NOMO-1 treated with DMSO at 0.1 percent for 48 hours (cell line): ENCODE measurements around the gene ZNF280B.
A peak's percentile ranks its signal among the peaks of the same experiment; 100 is the strongest.
"Not testable (repeated sequence)": the region's sequence is repeated elsewhere in the genome, so short reads cannot be mapped to it uniquely, and the experiment has no call there.

Source experiments
- DNase-seq: peaks from one replicate; lab custom pipeline; 2025; ENCODE audit not compliant: unreplicated experiment; lab: John Stamatoyannopoulos, UW

The ZNF280B gene

DNA sequence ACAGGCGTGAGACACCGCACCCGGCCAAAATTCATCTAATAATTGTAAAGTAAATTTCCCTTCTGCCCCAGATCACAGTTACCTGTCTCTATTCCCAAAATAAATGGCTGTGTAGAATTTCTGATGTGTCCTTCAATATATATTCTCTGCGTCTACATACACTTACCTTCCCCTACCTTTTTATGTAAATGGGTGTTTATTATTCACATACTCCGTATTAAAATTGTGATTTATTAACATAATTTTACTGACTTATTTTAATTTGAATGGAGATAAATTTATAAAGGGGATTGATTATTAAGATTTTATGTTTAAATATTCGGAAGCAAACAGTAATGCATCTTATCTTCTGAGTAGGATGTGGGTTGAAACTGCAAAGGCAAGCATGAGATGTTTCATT lies 28.0 kb upstream of the ZNF280B start:
- DNase-seq = no peak

DNA sequence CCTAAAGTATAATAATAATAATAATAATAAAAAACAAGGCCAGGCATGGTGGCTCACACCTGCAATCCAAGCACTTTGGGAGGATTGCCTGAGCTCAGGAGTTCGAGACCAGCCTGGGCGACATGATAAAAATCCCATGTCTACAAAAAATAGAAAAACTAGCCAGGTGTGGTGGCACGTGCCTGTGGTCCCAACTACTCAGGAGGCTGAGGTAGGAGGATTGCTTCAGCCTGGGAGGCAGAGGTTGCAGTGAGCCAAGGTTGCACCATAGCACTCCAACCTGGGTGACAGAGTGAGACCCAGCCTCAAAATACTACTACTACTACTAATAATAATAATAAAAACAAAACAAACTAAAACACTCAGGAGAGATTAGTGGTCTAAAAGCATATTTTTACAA lies 27.1 kb upstream of the ZNF280B start:
- DNase-seq = no peak

DNA sequence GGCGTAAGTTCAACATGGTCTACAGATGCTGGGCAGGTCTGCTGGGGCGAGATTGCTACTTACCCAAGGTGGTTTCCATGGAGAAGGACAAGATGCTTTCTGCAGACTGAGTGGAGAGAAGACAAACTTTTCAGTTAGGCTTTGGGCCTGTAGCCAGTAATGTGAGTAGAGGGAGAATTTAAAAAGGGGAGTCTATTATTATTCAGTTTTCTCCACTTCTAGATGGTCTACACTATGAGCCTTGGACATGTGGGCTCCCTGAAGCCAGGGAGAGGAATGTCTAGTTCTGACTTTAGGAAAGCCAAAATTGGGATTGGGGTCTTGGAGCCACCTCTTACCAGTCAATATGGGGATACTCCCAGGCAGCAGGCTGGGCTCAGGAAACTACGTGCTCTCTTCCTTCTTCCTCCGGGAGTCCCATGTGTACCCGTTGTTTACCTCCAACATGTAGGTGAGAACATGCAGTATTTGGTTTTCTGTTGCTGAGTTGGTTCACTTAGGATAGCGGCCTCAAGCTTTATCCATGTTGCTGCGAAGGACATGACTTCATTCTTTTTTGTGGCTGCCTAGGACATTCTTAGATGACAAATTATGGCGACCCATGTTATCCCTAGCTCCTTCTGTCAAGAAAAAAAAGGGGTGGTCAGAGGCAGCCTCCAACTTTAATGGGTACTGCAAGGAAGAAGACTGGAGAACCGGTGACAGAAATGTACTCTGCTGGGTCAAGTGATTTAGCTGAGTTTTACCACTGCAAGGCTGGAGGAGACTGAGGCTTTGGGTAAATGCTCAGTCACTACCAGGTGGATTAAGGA lies 26.3 kb upstream of the ZNF280B start:
- no peak for DNase-seq

DNA sequence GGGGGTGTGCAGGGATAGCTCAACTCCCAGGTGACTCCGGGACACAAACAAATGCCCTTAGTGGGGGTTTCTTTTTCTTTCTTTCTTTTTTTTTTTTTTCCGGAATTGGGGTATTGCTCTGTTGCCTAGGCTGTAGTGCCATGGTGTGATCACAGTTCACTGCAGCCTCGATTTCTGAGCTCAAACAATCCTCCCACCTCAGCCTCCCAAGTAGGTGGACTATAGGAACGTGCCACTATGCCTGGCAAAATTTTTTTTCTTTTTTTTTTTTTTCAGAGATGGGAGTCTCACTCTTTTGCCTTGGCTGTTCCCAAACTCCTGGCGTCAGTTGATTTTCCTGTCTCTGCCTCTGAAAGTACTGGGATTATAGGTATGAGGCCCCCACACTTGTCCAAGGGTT lies 25.3 kb upstream of the ZNF280B start:
- no peak for DNase-seq

DNA sequence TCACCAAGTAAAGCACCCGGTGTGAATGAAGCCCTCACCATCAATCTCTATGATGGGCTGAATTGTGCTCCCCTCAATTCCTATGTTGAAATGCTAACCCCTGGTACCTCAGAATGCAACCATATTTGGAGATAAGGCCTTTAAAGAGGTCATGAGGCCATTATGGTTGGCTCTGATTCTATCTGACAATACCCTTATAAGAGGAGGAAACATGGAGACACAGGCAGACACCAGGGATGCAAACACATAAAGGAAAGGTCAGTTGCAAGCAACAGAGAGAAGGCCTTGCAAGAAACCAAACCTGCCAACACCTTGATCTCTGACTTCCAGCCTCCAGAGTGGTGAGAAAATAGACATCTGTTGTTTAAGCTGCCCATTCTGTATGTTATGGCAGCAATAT lies 24.9 kb upstream of the ZNF280B start:
- no peak for DNase-seq

DNA sequence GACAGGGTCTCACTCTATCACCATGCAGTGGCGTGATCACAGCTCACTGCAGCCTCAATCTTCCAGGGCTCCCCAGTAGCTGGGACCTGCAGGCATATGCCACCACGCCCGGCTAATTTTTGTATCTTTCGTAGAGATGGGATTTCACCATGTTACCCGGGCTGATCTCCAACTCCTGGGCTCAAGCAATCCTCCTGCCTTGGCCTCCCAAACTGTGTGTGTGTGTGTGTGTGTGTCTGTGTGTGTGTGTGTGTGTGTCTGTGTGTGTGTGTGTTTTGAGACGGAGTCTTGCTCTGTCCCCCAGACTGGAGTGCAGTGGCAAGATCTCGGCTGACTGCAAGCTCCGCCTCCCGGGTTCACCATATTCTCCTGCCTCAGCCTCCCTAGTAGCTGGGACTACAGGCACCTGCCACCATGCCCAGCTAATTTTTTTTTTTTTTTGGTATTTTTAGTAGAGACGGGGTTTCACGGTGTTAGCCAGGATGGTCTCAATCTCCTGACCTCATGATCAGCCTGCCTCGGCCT lies 24.1 kb upstream of the ZNF280B start:
- DNase-seq = not testable (repeated sequence)

DNA sequence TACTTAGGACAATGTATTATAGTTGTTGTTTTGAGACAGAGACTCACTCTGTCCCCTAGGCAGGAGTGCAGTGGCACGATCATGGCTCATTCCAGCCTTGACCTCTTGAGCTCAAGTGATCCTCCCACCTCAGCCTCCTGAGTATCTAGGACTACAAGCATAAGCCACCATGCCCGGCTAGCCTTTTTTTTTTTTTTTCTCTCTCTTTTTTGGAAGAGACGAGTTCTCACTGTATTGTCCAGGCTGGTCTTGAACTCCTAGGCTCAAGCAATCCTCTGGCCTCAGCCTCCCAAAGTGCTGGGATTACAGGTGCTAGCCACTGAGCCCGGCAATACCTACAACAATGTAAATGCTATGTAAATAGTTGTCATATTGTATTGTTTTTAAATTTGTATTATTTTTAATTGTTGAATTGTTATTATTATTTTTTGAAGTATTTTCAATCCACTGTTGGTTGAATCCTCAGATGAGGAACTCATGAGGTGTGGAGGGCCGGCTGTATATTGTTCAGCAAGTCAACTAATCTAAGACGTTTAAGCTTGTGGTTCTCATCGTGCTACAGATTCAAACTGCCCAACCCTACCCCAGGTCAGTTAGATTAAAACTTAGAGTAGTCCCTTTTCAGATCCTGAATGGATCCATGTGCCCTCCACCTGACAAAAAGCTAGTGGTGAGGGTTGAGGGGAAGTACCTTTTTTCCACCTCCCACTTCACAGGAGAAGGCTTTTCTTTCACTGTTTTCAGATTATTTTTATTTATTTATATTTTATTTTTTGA lies 23.4 kb upstream of the ZNF280B start:
- no peak for DNase-seq

DNA sequence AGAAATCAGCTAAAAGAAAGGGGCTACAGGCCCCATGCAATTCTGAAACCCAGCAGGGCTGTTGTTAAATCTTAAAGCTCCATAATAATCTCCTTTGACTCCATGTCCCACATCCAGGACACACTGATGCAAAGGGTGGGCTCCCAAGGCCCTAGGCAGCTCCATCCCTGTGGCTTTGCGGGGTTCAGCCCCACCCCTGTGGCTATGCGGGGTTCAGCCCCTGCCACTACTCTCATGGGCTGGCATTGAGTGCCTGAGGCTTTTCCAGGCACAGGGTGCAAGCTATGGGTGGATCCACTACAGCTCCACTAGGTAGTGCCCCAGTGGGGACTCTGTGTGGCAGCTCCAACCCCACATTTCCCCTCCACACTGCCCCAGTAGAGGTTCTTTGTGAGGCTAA lies 20.2 kb upstream of the ZNF280B start:
- DNase-seq = no peak

DNA sequence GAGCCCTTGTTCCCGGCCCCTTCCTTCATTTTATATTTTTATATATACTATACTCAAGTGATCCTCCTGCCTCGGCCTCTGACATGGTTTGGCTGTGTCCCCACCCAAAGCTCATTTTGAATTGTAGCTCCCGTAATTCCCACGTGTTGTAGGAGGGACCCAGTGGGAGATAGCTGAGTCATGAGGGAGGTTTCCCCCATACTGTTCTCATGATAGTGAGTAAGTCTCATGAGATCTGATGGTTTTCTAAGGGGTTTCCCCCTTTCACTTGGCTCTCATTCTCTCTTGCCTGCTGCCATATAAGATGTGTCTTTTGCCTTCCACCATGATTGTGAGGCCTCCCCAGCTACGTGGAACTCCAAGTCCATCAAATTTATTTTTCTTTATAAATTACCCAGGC lies 18.8 kb upstream of the ZNF280B start:
- no peak for DNase-seq

DNA sequence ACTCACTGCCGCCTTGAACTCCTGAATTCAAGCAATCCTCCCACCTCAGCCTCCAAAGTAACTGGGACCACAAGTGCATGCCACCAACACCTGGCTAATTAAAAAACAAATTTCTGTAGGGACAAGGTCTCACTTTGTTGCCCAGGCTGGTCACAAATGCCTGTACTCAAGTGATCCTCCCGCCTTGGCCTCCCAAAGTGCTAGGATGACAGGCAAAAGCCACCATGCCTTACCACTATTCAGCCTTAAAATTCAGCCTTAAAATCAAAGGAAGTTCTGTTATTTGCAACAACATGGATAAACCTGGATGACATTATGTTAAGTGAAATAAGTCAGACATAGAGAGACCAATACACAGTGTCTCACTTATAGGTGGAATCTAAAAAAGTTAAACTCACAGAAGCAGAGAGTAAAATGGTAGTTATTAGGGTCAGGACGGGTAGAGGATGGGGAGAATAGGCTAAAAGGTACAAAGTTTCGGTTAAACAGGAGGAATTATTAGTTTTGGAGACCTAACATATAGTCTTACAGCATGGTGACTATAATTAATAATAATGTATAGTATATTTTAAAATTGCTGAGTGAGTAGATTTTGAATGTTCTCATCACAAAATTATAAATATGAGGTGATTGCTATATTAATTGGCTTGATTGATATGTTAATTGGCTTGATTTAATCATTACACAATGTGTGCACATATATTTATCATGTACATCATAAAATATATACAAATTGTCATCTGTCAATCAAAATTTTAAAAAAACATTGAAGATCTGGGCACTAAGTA lies 17.8 kb upstream of the ZNF280B start:
- no peak for DNase-seq

DNA sequence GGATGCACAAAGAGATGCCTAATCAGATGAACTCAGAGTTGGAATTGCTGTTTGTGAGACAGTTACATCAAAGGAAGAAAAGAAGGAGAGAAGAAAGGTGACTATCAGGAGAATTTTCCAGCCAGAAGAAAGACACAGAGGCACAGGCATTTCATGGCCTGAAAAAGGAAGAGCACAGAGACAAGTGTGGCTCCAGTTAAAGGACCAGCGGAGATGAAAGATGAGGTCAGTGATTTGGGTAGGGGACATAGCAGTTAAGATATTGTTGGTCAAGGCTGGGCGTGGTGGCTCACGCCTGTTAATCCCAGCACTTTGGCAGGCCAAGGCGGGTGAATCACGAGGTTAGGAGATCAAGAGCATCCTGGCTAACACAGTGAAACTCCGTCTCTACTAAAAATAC lies 15.0 kb upstream of the ZNF280B start:
- no peak for DNase-seq

DNA sequence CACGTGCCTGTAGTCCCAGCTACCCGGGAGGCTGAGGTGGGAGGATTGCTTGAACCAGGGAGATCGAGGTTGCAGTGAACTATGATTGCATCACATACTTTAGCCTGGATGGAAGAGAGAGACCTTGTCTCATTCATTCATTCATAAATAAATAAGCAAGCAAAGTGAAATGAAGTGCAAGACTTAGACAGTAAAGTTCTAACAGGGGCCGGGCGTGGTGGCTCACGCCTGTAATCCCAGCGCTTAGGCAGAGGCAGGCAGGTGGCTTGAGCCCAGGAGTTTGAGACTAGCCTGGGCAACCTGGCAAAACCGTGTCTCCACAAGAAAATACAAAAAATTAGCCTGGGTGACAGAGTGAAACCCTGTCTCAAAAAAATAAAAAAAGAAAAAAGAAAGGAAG lies 13.1 kb upstream of the ZNF280B start:
- DNase-seq = no peak

DNA sequence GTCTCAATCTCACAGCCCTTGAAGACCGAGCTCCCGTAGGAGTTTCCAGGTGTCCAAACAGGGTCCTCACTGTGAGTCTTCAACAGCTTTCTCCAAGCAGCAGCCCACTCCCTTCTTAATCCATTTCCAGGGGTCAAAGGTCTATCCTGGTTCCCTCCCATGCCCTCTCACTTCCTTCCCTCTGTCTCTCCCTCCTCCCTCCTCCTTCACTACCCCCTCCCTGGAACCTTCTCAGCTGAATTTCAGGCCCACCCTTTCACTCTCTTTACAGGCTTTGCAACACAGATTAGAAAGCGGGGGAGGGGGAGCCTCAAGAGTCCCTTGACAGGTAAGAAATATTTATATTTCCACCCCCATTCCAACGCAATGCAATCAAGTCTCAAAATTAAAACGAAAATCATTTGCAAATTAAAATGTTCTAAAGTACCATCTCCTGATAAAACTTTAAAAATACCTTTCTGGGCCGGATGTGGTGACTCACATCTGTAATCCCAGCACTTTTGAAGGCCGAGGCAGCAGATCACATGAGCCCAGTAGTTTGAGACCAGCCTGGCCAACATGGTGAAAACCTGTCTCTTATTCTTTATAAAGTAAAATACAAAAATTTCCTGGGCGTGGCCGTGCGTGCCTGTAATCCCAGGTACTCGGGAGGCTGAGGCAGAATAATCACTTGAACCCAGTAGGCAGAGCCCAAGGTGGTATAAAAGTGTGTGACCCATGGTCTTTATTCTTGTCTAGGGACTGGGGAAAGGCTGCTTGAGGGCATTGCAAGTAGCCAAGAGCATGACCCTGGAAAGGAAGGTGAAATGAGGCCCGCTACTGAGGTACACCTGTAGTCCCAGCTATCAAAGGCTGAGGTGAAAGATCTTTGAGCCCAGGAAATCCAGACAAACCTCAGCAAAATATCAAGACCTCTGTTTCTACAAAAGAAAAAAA lies 12.4 kb upstream of the ZNF280B start:
- peak; percentile 0 for DNase-seq

DNA sequence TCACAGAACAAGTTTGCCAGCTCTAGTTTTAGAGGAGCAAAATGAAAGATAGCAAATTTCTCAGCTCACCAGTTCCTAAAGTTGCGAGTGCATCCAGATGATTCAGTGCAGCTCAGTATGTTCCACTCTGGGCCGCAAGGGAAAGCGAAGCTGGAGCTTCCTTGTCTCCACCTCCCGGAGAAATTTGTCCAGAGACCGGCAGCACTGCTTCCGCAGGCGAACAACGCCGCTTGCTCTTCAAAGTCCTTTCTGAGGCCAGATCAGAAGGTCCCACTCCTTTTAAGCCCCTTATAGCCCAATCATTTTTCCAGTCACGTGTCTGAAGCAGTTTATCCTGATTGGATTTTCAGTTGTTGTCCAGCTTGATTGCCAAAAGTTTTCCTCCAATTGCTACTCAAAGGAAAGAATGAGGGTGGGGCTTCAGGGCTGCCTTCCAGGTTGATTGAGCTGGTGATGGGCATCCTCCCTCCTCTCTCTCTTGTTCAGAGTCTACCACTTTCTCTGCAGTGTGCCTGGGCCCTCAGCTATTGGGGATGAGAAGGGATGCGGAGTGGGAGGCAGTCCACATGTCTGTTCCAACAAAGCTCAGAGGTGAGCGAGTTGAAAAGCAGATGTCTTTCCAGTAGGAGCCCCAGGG lies 11.6 kb upstream of the ZNF280B start, which contains the start of gene ZNF280A:
Gene ZNF280A, minus strand, starts transcription at position 251 of the 637 bp plus-strand sequence. CDS start 4,640 bp downstream, outside the sequence.
- DNase-seq = no peak

DNA sequence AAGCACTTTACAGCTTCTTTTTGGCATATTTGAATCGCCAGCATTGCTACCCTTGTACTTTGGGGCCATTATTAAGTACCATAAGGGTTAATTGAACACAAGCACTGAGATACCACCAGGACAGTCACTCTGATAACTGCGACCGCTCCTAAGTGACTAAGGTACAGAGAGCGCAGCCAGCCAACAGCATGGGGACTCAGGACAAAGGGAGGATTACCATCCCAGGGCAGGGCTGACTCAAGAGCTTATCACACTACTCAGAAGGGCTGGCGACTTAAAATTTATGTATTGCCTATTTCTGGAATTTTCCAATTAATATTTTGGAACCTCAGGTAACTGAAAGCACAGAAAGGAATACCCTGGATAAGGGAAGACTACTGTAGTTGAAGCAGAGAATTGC lies 11.0 kb upstream of the ZNF280B start:
- DNase-seq = no peak

DNA sequence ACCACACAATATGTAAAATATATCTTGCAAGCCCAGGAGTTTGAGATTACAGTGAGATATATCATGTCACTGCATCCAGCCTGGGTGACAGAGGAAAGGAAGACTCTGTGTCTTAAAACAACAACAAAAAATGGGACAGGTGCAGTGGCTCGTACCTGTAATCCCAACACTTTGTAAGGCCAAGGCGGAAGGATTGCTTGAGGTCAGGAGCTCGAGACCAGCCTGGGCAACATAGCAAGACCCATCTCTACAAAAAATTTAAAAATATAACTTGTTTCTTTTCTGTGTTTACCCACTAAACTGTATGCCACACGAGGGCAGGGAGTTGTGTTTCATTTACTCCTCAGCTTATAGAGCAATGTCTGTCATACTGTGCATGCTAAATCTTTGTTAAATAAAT lies 8.4 kb upstream of the ZNF280B start:
- DNase-seq = no peak

DNA sequence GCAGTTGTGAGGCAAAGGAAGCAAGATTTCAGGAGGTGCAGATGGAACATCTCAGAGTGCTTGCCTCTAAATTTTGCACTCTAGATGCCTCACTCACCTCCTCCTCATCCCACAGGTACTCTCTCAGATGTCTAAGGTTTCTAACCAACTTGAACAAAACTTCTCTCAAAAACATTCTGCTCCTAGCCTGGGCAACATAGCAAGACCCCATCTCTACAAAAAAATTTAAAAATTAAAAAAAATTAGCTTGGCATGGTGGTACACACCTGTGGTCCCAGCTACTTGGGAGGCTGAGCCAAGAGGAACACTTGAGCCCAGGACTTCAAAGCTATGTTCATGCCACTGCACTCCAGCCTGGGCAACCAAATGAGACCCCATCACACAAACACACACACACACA lies 7.3 kb upstream of the ZNF280B start:
- no peak for DNase-seq

DNA sequence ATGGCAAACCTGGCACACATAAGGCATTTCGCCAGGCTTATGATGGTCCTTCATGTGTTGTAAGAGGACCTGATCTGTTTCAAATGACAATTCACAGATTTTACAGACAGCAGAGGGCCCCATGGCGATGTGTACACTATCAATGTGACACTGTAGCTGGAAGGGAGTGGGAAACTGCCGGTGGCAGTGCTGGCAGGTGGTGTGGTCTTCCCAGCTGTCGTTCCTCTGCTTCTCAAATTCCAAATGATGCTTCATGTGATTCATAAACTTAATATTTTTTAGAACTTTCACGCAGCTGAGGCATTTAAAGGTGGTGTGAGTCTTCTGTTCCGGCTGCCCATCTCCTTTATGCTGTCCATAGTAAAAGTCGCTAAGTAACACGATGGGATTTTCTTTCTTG lies 5.9 kb upstream of the ZNF280B start:
- not testable (repeated sequence) for DNase-seq

DNA sequence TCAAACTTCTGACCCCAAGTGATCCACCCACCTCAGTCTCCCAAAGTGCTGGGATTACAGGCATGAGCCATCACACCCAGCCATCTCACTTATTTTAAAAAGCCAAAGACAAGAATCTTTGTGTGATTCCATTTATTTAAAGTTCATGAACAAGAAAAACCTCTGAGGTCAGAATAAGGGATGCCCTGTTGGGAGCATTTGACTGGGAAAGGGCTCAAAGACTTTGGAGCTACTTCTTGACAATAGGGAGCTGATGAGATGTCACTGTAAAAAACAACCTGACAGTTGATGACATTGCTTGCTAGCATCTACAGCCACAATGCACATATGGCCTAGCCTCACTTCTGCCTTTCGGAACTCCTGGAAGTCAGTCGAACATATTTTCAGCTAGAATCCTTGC lies 5.1 kb upstream of the ZNF280B start:
- no peak for DNase-seq

DNA sequence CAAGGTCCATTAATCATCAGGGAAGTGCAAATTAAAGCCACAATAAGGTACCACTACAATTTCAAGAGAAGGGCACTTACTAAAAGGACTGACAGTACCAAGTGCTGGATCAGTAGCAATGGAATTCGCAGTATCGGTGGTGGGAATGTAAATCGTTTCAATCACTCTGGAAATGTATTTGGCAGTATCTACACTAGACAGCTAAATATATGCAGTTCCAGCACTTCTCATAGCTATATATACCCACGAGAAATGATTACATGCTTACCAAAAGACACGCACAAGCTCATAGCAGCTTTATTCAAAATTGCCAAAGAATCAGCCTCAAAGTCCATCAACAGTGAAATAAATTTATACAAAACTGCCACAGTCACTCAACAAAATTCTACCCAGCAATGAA lies 4.4 kb upstream of the ZNF280B start:
- DNase-seq = no peak
